GM21447 (cell line): Measurements from ENCODE around the gene TUBB2A.
"Not testable (repeated sequence)": the region's sequence is repeated elsewhere in the genome, so short reads cannot be mapped to it uniquely, and the experiment has no call there.

ENCODE experiments used
- ATAC-seq: cut with Tn5 transposase; IDR thresholded peaks from one replicate; pipeline ENCODE4 v1.9.1; 2021; ENCODE audit not compliant: unreplicated experiment

TUBB2A gene

GRCh38 chr6:3156184-3157130 lies 887 bp downstream of the TUBB2A start:
- not testable (repeated sequence) for ATAC-seq

- not testable (repeated sequence) for ATAC-seq
These were observed 1.9 kb downstream of the TUBB2A start for GRCh38 chr6:3155416-3155815.

- ATAC-seq = no peak
These were observed 4.7 kb downstream of the TUBB2A start for GRCh38 chr6:3152689-3153088.

GRCh38 chr6:3151691-3152090 lies 5.7 kb downstream of the TUBB2A start:
- ATAC-seq = no peak

- ATAC-seq = no peak
These were observed 9.2 kb downstream of the TUBB2A start for GRCh38 chr6:3147914-3148757.

GRCh38 chr6:3144571-3144970 lies 12.8 kb downstream of the TUBB2A start:
- no peak for ATAC-seq

GRCh38 chr6:3143158-3143557 lies 14.2 kb downstream of the TUBB2A start:
- no peak for ATAC-seq

- ATAC-seq = no peak
These were observed 14.8 kb downstream of the TUBB2A start for GRCh38 chr6:3142536-3142935.

- ATAC-seq = no peak
These were observed 17.1 kb downstream of the TUBB2A start for GRCh38 chr6:3140201-3140600.

GRCh38 chr6:3139090-3139903 lies 18.0 kb downstream of the TUBB2A start:
- no peak for ATAC-seq

- no peak for ATAC-seq
These were observed 19.0 kb downstream of the TUBB2A start for GRCh38 chr6:3138341-3138740.

GRCh38 chr6:3137873-3138272 lies 19.5 kb downstream of the TUBB2A start:
- ATAC-seq = not testable (repeated sequence)

- ATAC-seq = no peak
These were observed 20.1 kb downstream of the TUBB2A start for GRCh38 chr6:3137057-3137777.

- no peak for ATAC-seq
These were observed 20.9 kb downstream of the TUBB2A start for GRCh38 chr6:3136292-3137011.

- ATAC-seq = no peak
These were observed 21.6 kb downstream of the TUBB2A start for GRCh38 chr6:3135668-3136291.

- ATAC-seq = no peak
These were observed 23.8 kb downstream of the TUBB2A start for GRCh38 chr6:3133515-3133914.

GRCh38 chr6:3131695-3132094 lies 25.6 kb downstream of the TUBB2A start:
- ATAC-seq = no peak

- no peak for ATAC-seq
These were observed 28.8 kb downstream of the TUBB2A start for GRCh38 chr6:3128356-3129108.
